AG09319 (cell line): ENCODE results near the gene ADORA2B.
A peak's percentile ranks its signal among the peaks of the same experiment; 100 is the strongest.

Source experiments
- DNase-seq: peaks from one replicate; pipeline ENCODE4 v3.0.0-alpha.2; 2010; ENCODE audit warnings: low read depth; ENCODE audit errors: extremely low read depth
- TF ChIP-seq, protein P1 (sequence below): IDR thresholded peaks from 2 replicates; pipeline ENCODE4 v1.5.1; 2011; ENCODE audit warnings: low read depth, mild to moderate bottlenecking, inconsistent platforms, low read length, moderate library complexity

The ADORA2B gene

DNA sequence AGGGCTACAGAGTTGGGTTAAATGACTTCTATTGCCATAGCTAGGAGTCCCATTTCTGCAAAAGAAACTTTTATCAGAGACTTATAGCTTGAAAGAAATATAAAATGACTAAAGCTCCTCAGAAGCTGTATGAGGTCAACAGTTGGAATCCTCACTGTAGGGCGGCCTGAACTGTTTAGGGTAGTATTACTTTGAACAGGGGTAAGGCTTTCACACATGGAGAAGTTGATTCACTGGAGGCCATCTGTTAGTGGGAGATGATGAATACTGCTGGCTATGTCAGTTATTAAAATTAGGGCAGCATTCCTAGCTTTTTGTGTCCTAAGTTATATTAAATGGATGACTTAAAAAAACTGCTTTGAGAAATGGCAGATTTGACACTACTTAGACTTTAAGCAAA lies 60.7 kb downstream of the ADORA2B start:
- TF ChIP-seq, protein P1, sequence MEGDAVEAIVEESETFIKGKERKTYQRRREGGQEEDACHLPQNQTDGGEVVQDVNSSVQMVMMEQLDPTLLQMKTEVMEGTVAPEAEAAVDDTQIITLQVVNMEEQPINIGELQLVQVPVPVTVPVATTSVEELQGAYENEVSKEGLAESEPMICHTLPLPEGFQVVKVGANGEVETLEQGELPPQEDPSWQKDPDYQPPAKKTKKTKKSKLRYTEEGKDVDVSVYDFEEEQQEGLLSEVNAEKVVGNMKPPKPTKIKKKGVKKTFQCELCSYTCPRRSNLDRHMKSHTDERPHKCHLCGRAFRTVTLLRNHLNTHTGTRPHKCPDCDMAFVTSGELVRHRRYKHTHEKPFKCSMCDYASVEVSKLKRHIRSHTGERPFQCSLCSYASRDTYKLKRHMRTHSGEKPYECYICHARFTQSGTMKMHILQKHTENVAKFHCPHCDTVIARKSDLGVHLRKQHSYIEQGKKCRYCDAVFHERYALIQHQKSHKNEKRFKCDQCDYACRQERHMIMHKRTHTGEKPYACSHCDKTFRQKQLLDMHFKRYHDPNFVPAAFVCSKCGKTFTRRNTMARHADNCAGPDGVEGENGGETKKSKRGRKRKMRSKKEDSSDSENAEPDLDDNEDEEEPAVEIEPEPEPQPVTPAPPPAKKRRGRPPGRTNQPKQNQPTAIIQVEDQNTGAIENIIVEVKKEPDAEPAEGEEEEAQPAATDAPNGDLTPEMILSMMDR = no peak
- DNase-seq = no peak

DNA sequence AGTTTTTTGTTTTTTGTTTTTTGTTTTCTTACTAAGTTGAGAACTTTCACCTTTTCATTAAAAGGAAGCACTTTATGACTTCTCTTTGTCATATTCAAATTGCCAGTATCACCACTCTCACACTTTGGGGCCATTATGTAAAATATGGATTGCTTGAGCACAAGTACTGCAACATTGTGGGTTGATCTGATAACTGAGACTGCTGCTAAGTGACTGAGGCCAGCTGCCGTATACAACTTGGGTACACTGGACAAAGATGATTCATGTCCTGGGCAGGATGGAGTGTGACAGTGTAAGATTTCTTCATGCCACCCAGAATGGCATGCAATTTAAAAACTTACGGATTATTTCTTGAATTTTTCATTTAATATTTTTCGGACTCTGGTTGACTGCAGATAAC lies 62.5 kb downstream of the ADORA2B start:
- TF ChIP-seq, protein P1 = no peak
- no peak for DNase-seq

DNA sequence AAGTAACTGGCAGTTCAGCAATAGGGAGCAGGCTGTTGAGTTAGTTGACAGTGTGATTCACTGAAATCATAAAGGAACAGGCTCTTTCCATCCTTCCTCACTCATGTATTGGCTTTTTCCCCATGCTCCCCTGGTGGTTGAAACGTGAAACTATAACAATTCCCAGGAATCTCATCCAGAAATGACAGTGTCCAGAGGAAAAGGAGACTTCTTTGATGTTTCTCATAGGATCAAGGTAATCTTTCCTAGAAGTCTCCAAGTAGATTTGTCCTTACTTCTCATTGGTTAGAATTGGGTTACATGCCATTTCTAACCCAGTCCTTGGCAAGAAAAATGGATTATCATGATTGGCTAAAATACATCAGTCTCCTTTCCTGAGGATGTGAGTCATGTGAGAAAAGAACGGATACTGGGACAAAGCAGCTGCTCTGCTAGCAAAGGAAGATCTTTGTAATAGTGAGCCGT lies 69.0 kb downstream of the ADORA2B start:
- TF ChIP-seq, protein P1 = peak; percentile 59
- DNase-seq = no peak

DNA sequence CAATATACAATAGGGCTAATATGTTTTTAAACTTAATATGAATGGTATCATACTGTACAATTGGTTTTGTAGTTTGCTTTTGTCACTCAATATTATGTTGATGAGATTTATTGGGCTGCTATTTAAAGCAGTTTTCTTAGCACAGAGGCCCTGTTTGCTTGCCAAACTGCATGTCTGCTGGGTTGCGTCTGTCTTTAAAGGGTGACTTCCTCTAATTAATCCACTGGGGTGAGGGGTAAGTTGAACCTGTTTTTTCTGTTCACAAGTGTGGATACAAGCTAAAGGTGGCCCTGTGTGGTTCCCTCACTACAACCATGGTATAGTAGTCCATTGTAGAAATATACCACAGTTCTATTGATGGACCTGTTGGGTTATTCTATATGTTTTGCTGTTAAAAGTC lies 74.4 kb downstream of the ADORA2B start:
- no peak for DNase-seq
- TF ChIP-seq, protein P1 = no peak

DNA sequence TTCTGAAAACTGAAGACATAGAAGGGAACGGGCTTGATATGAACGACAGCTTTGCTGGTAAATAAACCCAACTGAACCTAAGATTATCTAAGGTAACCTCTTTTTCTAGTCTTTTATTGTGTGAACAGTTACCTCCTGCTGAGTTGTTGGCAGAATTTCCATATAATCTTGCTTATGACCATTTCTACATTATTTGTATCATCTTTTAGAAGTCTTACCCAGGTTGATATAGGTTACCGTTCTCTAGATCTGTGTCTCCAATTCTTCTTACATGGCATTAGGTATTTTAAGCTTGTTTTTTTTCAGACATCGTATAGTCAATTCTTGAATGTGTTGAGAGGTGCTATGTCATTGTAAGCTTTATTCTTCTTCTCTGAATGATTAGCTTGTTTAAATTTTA lies 79.0 kb downstream of the ADORA2B start:
- TF ChIP-seq, protein P1 = no peak
- DNase-seq = no peak

DNA sequence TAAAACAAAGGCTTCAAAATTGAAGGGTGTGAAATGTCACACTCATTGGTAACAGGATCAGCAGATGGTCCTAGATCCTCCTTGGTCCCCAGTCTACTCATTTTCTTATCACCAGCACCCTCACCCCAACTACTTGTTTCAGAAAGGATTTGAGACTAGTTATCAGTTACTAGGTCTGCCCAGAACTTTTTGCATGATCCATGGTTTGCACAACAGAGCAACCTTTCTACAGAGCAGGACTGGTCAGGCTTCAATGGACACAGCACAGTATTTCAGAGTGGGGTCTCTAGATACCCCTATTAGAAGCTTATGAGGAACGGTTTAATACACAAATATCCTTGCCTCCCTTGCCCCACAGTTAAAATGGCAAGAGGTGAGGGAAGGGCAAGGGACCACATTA lies 80.3 kb downstream of the ADORA2B start:
- TF ChIP-seq, protein P1 = no peak
- no peak for DNase-seq
